ENCODE data around the gene ADD1. TPM values are rescaled to one million over a fixed set of nuclear protein-coding genes. Genes with fewer than 3 reads are reported as not detected.
A peak's percentile ranks its signal among the peaks of the same experiment; 100 is the strongest.

The ADD1 gene
- total and polyA plus RNA-seq, 2 donors (not counting 1 experiment from before 2014, with no cell fraction given), result 302 to 383 TPM

DNA sequence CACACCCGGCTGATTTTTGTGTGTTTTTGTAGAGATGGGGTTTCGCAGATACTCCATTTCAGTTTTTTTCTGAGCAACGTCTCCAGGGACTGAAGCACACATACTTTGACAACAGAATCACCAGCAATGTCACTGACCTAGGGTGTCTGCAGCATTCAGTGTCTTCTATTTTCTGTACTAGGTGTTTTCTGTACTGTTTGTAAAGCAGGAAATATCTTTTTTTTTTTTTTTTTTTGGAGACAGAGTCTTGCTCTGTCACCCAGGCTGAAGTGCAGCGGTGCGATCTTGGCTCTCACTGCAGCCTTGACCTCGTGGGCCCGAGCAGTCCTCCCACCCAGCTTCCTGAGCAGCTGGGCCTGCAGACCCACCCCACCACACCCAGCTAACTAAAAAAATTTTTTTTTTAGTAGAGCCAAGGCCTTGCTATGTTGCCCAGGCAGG is 8.9 kb downstream of the ADD1 start:
- Histone ChIP-seq H3K4me1 (ENCODE audit: control insufficient read depth in 2 of 2, insufficient read depth in 2 of 2, low read length in 2 of 2) (peaks cover 88% of the 10 kb centered on the region in 2 donors), H3K27me3 (replicated peaks in 1 of 4; ENCODE audit: control extremely low read depth in 1 of 4, control insufficient read depth in 3 of 4, insufficient read depth in 4 of 4, low read length in 3 of 4) (no peaks in the 10 kb centered on the region), H3K4me3 (ENCODE audit: control extremely low read depth in 1 of 5, extremely low read depth in 1 of 5, insufficient read depth in 1 of 5, low read depth in 2 of 5, low read length in 4 of 5) (peak overlapping the region; percentile 8 to 48 (median 23)), H3K36me3 (replicated peaks in 1 of 2; ENCODE audit: control extremely low read depth in 1 of 2, control insufficient read depth in 1 of 2, extremely low read depth in 1 of 2, insufficient read depth in 2 of 2, low read length in 1 of 2) (peaks cover 4 to 21% of the 10 kb centered on the region in 2 experiments), H2AFZ (ENCODE audit: insufficient read depth, low read depth, low read length, poor library complexity, severe bottlenecking) (no peak overlapping the region), H3K79me2 (ENCODE audit: control insufficient read depth, insufficient read depth, low read length) (peaks cover 82% of the 10 kb centered on the region), H3K9me3 (ENCODE audit: control extremely low read depth in 1 of 3, control insufficient read depth in 2 of 3, insufficient read depth in 1 of 3, low read length in 2 of 3) (no peaks in the 10 kb centered on the region), H3K4me2 (replicated peaks; ENCODE audit: low read depth, low read length, poor library complexity, severe bottlenecking) (peak overlapping the region; percentile 70), H3K9ac (ENCODE audit: low read length) (peak overlapping the region; percentile 22), H3K27ac (ENCODE audit: low read length in 2 of 2) (peak overlapping the region; percentile 72 to 81), H4K20me1 (ENCODE audit: control insufficient read depth, insufficient read depth, low read length, poor library complexity, severe bottlenecking) (peaks cover 32% of the 10 kb centered on the region)
- Mint-ChIP-seq H3K9me3 (ENCODE audit: insufficient read depth) (no peaks in the 10 kb centered on the region), H3K27ac (peak overlapping the region; percentile 79), H3K27me3 (no peaks in the 10 kb centered on the region), H3K4me1 (peaks cover 76% of the 10 kb centered on the region), H3K4me3 (peak overlapping the region; percentile 76)
- intact Hi-C loops (cut with micrococcal nuclease), result loop anchor here (1.0 to 5.0 kb wide), 5 partner anchors 17 to 110 kb away; partner anchors contain the start of genes GRK4 and NOP14
- CTCF ChIA-PET, result interaction anchor here (0.7 to 1.9 kb wide), 9 partner anchors 10 to 537 kb away, joined by 3 to 8 read pairs (median 4); no protein-coding TSS in a partner anchor
- POLR2A ChIA-PET, result interaction anchor here (0.6 to 2.5 kb wide), 12 partner anchors 8 to 917 kb away, joined by 3 to 18 read pairs (median 6); no protein-coding TSS in a partner anchor
- 0% methylated on average over 4 of the region's 7 CpGs for WGBS (ENCODE audit: insufficient coverage)
- ATAC-seq (ENCODE audit: low read depth) (peak; percentile 83), DNase-seq (peak; percentile 87)
- TF ChIP-seq, protein P1, sequence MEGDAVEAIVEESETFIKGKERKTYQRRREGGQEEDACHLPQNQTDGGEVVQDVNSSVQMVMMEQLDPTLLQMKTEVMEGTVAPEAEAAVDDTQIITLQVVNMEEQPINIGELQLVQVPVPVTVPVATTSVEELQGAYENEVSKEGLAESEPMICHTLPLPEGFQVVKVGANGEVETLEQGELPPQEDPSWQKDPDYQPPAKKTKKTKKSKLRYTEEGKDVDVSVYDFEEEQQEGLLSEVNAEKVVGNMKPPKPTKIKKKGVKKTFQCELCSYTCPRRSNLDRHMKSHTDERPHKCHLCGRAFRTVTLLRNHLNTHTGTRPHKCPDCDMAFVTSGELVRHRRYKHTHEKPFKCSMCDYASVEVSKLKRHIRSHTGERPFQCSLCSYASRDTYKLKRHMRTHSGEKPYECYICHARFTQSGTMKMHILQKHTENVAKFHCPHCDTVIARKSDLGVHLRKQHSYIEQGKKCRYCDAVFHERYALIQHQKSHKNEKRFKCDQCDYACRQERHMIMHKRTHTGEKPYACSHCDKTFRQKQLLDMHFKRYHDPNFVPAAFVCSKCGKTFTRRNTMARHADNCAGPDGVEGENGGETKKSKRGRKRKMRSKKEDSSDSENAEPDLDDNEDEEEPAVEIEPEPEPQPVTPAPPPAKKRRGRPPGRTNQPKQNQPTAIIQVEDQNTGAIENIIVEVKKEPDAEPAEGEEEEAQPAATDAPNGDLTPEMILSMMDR (IDR thresholded peaks at IDR 0.05), result no peak
- TF ChIP-seq EZH2 (IDR thresholded peaks at IDR 0.05; ENCODE audit: borderline replicate concordance, insufficient read depth, low read depth, low read length, poor library complexity, severe bottlenecking), result no peak

DNA sequence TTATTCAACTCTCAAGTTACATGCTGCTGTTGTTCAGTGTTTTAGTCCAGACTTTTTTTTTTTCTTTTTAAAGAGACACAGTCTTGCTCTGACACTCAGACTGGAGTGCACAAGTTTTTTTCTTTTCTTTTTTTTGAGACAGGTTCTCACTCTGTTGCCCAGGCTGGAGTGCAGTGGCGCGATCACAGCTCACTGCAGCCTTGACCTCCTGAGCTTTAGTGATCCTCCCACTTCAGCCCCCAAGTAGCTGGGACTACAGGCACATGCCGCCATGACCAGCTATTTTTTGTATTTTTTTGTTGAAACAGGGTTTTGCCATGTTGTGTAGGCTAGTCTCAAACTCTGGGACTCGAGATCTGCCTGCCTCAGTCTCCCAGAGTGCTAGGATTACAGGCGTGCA is 11.9 kb downstream of the ADD1 start:
- Histone ChIP-seq H3K36me3 (replicated peaks in 1 of 2; ENCODE audit: control extremely low read depth in 1 of 2, control insufficient read depth in 1 of 2, extremely low read depth in 1 of 2, insufficient read depth in 2 of 2, low read length in 1 of 2) (peaks cover 4 to 31% of the 10 kb centered on the region in 2 experiments), H3K27me3 (replicated peaks in 1 of 4; ENCODE audit: control extremely low read depth in 1 of 4, control insufficient read depth in 3 of 4, insufficient read depth in 4 of 4, low read length in 3 of 4) (no peaks in the 10 kb centered on the region), H3K4me1 (ENCODE audit: control insufficient read depth in 2 of 2, insufficient read depth in 2 of 2, low read length in 2 of 2) (peaks cover 91% of the 10 kb centered on the region in 2 donors), H3K4me2 (replicated peaks; ENCODE audit: low read depth, low read length, poor library complexity, severe bottlenecking) (no peak overlapping the region), H3K79me2 (ENCODE audit: control insufficient read depth, insufficient read depth, low read length) (peaks cover 84% of the 10 kb centered on the region), H2AFZ (ENCODE audit: insufficient read depth, low read depth, low read length, poor library complexity, severe bottlenecking) (no peak overlapping the region), H3K27ac (ENCODE audit: low read length in 2 of 2) (peak overlapping the region in 1 of 2 donors; percentile 70), H3K4me3 (ENCODE audit: control extremely low read depth in 1 of 5, extremely low read depth in 1 of 5, insufficient read depth in 1 of 5, low read depth in 2 of 5, low read length in 4 of 5) (no peak overlapping the region), H3K9ac (ENCODE audit: low read length) (no peak overlapping the region), H3K9me3 (ENCODE audit: control extremely low read depth in 1 of 3, control insufficient read depth in 2 of 3, insufficient read depth in 1 of 3, low read length in 2 of 3) (peaks cover 0 to 5% (median 0%) of the 10 kb centered on the region in 3 donors), H4K20me1 (ENCODE audit: control insufficient read depth, insufficient read depth, low read length, poor library complexity, severe bottlenecking) (peaks cover 46% of the 10 kb centered on the region)
- H3K4me1 Mint-ChIP-seq, result peaks cover 78% of the 10 kb centered on the region
- no peak overlapping the region for H3K27ac Mint-ChIP-seq
- no peak overlapping the region for H3K4me3 Mint-ChIP-seq
- no peaks in the 10 kb centered on the region for H3K9me3 Mint-ChIP-seq (ENCODE audit: insufficient read depth)
- no peak for ATAC-seq (ENCODE audit: low read depth)
- WGBS (ENCODE audit: insufficient coverage), result 79% methylated on average over 2 of the region's 5 CpGs
- H3K27me3 Mint-ChIP-seq, result no peaks in the 10 kb centered on the region
- POLR2A ChIA-PET, result interaction anchor here (0.7 kb wide), 1 partner anchor 15 kb away, joined by 4 read pairs; no protein-coding TSS in a partner anchor
- DNase-seq, result no peak
- CTCF ChIA-PET, result no interaction called here
- TF ChIP-seq EZH2 (IDR thresholded peaks at IDR 0.05; ENCODE audit: borderline replicate concordance, insufficient read depth, low read depth, low read length, poor library complexity, severe bottlenecking), result no peak
- TF ChIP-seq, protein P1 (IDR thresholded peaks at IDR 0.05), result no peak
- intact Hi-C loops (cut with micrococcal nuclease), result no loop called here
